Gastroesophageal sphincter (tissue), 3 donors: ENCODE data around the gene SPACA5B.

Experiments
- CTCF ChIP-seq, 4 experiments: fragments of 200-600 bp in 2 of 4; fragments of 450-650 bp in 2 of 4; sonication (generic) in 1 of 4; IDR thresholded peaks; one replicate each; pipeline ENCODE4 v1.5.1; 2017 to 2019; ENCODE audit warnings: antibody characterized with exemption in 4 of 4, mild to moderate bottlenecking in 2 of 4, moderate library complexity in 2 of 4
- EP300 ChIP-seq: sonication (generic); formaldehyde crosslinking; IDR thresholded peaks from one replicate; pipeline ENCODE4 v1.6.1; 2017; ENCODE audit warnings: antibody characterized with exemption, mild to moderate bottlenecking

- TF ChIP-seq CTCF (IDR thresholded peaks at IDR 0.05) = peak; percentile 25 to 60 (median 48)
- TF ChIP-seq EP300 = no peak
These were observed 47.2 kb upstream of the SPACA5B start for GRCh38 chrX:48083212-48083611.
